NCI-H748 treated with DMSO at 0.1 percent for 48 hours (cell line): ENCODE results near the gene SLC7A9.

Experiments used
- DNase-seq: peaks from one replicate; lab custom pipeline; 2025; lab: John Stamatoyannopoulos, UW

Gene SLC7A9

DNA sequence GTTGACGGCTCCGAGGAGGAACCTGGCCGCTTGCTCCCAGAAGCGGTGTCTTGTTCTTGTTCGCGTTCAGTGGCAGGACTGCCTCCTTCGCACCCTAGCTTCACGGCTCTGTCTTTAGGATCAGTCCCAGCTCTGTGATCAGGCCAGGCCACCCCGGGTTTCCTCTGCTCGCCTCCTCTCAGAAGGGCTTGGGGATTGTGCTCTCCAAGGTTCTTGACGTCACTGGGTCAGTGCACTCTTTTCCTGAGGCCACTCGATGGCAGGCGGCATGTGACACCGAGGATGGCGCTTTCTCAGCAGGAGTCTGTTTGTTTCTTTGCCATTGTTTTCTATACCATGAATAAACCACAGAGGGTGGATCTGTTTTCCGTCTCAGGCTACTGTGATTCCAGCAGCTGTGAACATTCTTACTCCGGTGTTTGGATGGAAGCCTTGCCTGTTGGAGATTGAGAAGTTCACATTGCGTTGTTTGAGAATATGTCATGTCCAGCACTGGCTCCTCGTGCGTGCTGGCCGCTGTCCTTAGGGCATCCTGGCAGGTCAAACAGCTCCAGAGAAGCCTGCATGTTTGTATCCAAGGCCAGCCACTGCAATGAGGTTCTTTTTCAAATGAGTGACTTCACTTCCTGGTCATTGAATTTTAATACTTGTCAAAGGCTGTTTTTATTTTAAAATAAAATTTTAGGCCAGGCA is 44.5 kb downstream of the SLC7A9 start:
- peak; percentile 11 for DNase-seq

DNA sequence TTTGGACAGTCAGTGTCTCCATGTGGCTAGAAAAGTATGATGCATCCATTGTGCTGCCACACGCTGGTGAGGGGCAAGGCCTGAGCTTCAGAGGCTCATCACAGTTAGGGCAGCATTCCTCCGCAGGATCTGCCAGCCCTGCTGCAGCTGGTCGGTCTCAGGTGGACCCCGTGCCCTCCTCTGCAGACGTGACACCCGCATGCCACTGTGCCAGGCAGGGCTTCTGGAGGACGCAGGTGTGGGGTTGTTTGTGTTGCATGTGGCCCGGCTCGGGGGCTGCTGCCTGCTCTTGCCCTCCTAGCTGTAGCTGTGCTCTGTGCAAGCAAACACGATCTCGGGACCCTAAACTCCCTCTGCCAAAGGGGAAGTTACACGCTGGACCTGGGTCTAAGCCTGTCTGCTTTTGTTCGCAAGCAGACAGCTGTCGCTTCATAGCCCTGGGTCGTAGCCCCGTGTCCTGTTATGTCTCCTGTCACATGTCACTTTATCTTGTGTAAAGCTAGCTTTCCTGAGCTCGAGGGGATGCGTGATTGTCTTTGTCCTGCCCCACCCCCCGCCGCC is 45.3 kb downstream of the SLC7A9 start:
- DNase-seq: no peak

GRCh38 chr19:32823747-32824102 is 45.8 kb downstream of the SLC7A9 start:
- no peak for DNase-seq

DNA sequence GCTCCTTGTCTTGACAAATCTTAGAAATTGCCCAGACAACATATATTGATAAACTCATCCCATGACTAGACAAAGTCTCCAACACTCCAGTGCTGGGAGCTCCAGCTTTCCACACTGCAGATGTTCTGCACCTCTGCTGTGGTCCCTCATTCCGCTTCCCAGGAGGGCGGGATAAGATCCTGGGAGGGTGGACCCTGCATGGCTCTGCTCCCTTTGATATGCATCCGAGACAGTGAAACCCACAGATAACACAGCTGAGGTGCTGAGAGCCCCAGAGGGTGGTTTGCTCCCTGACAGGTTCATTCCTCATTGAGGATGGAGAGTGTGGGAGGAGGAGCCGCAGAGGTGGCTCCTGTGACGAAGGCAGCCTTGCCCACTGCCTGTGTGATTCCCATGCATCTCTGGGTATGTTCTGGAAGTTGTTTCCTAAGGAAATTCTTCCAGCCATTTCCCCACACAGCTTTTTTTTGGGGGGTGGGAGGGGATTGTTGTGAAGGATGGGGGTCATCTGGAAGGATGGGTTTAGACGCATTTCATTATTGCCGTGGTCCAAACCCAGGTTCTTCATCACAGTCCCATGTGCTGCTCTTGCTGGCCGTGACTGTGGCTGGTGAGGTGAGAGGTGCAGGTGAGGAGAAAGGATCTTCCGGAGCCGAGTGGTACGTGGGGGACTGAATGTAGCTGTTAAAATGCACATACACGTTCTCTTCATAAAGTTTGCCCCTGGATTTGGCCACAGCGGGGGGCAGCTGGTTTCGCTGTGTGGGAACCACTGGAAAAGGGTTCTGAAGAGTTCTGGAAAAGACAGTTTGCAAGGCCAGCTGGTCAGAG is 46.4 kb downstream of the SLC7A9 start:
- DNase-seq: no peak

DNA sequence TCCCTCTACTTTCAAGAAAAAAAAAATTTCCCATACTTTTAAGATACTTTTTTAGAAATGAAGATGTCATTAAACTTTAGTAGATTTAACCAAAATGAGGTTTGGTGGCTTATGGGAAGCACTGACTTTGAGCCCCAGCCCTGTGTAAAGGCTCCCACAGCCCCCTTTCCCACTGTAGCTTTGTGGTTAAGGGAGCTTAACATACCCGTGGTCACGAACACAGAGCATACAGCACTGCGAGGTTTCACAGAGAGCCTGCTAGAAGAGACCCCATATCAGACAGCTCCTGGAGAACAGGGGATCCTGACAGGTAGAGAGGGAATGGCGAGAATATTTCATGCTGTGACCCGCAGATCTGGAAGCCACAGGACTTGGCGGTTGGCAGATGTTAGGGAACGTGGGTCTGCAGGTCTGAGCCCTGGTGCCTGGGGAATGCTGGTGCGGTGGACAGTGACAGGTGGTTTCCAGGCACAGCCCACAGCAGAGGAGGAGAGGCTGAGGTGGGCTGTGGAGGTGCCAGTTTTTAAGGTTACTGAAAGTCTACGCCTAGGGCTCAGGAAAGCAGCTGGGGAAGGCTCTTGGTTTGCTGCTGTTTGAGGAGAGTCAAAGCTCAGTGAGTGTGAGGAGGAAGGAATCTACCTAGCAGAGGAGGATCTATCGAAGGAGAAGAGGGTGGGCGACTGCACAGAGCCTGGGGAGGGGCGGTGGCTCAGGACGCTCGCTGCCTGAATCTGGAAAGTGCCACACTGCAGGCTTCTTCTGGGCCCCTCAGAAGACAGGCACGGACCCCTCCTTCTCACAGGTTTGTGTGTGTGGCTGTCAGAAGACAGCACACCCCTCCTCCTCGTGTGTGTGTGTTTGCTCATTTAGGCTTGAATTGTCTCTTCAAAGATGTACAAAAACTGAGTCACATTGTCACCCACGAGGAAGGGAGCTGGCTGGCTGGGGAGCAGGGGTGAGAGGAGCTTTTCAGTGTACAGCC is 49.9 kb downstream of the SLC7A9 start:
- no peak for DNase-seq

DNA sequence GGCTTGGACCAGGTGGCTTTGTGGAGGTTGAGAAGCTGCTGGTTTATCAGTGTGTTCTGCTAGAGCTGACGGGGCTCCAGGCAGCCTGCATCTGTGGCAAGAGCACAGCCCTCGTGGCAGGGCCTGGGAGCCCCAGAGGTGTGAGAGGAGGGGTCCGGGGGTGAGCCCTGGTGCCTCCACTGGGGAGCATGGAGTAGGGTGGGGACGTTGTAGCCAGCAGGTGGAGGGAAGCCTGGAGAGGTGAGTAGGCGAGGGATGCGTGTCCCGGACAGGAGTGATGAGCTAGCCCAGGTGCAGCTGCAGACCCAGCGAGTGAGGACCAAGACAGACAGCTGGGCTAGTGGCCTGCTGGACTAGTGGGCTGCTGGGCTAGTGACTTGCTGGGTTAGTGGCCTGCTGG is 51.0 kb downstream of the SLC7A9 start:
- no peak for DNase-seq

DNA sequence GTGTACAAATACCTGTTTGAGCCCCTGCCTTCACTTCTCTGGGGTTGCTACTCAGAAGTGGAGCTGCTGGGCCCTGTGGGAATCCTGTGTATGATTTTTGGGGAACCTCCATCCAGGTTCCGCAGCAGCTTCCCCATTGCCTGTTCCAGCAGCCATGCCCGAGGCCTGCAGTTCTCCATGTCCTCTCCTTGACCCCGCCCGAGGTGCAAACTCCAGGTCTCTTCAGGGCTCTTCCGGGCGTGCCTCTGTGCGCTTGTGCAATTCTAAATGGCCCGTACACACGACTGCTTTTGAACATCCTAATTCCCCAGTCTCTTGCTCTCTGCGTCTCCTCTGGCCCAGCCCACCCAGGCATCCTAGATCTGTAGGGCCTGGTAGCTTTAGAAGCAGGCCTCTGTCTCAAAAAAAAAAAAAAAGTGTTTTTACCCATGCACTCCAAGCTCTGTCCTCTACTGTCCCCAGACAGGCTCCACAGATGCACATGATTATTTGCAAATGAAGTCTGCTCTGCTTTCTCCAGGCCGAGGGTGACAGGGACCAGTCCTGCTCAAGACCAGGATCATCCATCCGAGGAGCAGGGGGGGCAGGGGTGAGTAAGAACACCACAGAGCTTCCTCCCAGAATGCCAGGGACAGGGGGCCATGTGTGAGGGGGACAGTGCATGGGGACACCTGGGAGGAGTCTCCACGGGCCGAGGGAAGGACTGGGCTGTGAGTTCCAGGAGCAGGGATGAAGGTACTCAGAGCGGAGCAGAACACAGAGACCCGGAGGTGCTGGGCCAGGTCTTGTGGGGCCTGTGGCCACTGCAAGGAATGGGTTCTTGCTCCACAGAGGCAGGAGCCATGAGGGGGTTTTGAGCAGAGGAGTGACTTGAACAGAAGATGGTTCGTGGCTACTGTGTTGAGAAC is 51.7 kb downstream of the SLC7A9 start:
- DNase-seq: no peak

DNA sequence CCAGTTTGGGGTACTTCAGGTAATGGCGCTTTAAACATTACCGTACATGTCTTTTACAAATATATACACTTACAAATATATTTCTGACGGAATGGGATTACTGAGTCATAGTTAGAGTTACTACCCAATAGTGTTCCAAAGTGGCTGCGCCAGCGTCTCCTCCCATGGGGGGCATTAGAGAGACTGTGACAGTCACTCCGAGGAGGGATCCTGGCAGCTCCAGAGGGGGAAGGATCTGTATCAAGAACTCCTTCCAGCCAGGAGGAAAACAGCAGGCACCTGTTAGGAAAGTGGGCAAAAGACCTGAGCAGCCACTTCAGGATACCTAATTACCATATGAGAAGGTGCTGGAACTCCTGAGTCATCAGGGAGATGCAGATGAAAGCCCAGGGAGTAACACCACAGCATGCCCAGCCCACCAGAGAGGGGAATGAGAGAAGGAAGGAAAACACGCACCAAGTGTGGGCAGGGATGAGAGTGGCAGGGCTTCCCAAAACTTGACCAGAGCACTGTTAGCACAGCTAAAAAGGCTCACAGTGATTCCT is 52.9 kb downstream of the SLC7A9 start:
- no peak for DNase-seq

DNA sequence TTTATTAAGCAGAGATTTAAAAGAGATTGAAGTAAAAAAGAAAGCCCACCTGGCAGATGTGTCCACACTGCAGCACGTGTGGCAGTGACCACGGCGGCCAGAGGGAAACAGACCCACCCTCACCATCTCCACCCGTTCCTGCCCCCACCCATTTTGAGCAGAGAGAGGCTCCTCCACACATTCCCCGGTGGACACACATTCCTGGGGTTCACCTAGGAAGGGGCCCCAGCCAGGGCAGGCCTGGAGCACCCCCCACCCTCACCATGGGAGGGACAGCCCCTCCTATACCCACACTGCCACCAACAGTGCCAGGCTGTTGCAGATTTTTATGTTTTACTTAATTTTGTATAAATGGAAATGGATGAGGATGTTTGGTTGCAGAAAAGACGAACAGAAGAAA is 54.9 kb downstream of the SLC7A9 start:
- DNase-seq: no peak

DNA sequence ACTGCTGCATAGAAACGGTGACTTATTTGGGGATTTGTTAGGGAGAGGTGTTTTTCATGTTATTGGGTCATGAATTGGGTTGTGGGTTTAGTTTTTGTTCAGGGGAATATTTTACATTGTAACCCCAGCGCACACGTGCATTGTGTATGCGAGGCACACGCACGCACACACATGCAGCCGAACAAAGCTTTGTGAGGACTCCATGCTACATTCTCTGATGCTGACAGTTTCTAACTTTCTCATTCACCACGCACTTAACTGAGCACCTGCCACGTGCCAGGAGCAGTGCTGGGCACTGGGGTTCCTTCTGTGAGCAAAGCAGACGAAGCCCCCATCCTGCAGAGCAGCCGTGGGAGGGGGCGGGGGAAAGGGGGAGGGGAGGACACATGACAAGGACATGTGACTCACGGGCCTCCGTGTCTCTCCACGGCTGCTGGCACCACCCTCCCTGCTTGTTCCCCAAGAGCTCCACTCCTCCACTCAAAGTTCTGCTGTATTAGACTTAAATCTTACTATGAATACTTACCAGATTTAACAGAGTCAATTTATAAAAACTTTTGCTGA is 55.6 kb downstream of the SLC7A9 start:
- DNase-seq: no peak

DNA sequence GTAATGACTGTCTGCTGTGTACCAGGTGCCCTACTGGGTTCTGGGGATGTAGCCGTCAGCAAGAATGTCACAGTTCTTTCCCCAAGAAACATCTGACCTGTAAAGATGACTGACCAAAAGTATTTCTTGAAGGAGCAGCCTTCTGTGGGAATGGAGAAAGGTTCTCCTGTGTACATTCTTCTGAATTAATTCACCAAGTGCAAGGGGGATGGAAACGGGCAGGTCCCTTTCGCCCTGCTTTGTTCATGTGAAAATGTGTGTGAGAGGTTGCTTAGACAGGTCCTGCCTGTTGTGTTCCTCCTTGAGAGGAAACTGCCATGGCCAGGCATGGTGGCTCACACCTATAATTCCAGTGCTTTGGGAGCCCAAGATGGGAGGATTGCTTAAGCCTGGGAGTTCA is 57.0 kb downstream of the SLC7A9 start:
- no peak for DNase-seq

GRCh38 chr19:32812036-32812435 is 57.5 kb downstream of the SLC7A9 start:
- no peak for DNase-seq

DNA sequence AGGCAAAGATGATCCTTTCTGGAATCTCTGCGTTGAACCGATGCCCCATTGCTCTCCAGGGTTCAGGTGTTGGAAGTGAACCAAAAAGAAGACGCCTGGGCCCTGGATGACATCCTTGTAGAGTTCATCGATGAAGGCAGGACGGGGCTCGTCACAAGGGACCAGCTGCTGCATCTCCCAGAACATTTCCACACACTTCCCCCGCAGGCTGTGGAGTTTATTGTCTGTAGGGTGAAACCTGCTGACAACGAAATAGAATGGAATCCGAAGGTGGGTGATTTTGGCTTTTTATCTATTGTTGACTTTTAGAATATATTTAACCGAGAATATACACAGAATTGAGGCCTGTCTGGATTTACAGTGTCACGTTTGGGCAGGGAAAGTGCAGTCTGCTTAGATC is 58.4 kb downstream of the SLC7A9 start:
- no peak for DNase-seq

GRCh38 chr19:32810452-32810851 is 59.1 kb downstream of the SLC7A9 start:
- DNase-seq: no peak

DNA sequence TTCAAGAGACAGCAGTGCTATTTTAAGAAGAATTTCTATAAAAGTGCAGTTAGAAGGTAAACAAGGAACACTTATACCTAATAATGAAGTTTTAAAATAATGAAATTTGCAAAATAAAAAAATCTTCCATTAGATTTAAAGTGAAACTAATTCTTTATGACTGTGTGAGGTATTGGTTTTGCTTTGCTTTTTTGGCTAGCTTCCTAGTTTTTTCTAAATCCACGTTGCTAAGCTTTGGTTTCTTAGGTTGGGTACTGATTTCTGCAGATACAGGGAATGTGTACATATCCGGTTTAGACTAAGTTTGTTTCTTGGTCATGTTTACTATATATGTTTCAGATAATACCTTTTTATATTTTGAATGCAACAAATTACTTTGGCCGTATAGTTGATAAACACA is 59.8 kb downstream of the SLC7A9 start:
- DNase-seq: no peak

DNA sequence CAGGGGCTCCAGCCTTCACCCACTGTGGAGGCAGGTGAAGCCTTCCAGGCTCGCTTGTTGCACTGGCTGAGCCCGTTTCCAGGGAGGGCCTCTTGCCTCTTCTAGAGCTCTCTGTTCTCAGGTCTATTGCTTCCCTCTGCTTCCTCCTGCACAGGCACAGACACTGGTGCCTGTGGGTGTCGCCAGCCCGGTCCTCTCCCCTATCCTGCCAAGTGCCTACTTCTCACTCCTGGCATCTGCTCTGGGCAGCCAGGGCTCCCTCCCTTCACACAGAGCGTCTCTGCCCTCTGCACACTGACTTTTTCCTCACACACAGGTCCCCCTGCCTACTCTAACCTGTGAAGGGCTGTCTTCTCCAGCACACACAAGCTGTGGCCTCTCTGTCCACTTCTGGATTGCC is 60.3 kb downstream of the SLC7A9 start:
- no peak for DNase-seq

DNA sequence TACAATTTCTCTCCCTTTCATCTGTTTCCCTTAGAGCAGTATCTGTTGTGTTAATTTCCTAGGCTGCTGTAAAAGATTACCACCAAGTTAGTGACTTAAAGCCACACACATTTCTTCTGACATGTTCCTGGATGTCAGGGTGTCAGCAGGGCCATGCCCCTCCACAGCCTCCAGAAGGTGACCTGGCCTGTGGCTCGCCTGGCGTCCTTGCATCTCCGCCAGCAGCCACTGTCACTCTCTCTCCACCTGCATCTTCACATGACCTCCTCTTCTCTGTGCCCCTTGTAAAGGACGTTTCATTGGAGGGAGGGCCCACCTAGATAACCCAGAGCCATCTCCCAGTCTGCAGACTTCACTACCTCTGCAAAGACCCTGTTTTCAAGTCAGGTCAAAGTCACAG is 61.3 kb downstream of the SLC7A9 start:
- no peak for DNase-seq

DNA sequence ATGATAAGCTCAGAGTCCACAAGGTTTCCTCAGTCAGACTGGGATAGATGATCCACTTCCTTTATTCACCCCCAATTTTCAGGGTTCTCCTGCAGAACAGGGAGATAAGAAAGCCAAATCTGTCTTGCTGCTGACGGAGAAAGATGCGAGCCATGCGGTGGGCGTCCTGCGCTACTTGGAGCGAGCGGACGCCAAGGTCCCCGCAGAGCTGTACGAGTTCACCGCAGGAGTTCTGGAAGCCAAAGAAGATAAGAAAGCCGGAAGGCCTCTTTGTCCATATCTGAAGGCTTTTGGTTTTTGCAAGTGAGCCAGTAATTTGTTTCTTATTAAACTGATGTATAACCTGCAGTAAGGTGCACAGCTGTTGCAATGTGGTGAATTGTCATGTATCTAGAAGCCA is 66.7 kb downstream of the SLC7A9 start:
- no peak for DNase-seq

DNA sequence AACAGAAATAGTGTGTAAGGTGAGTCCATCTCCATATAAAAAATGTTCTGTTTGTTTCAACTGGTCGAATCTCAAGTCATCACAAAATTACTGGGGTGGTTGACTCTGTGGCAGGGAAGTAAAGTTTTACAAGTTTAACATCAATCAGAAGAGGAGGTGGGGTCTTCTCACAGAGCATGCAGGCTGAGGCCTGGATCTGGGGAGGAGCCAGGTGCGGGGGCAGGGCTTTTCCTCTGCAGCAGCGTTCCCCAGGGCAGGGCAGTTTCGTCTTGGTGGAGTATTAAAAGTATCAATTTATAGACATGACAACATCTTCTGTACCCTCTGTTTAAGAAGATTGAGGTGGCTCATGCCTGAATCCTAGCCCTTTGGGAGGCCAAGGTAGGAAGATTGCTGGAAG is 68.8 kb downstream of the SLC7A9 start:
- DNase-seq: no peak

GRCh38 chr19:32800191-32800590 is 69.4 kb downstream of the SLC7A9 start:
- DNase-seq: no peak

DNA sequence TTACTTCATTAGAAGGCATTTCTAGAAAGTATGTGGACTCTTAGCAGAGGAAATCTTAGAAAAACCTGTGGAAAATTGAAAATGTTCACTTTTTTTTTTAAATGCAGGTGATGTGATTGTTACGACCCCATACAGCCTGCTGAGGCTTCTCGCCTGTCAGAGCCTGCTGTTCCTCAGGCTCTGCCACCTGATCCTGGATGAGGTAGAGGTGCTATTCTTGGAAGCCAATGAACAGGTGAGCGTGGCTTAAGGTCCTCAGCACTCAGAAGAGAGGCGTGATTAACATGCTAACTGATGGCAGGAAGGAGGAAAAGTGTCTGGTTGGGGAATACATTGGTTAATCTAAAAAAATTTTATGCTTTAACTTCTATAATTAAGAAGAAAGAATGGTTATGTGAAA is 71.4 kb downstream of the SLC7A9 start:
- DNase-seq: no peak
